GM12891 (cell line): ENCODE measurements around the gene KCNJ10.

Experiments
- PAX5 ChIP-seq: IDR thresholded peaks from 2 replicates; pipeline ENCODE4 v1.6.1; 2011; ENCODE audit warnings: low read length, moderate library complexity, mild to moderate bottlenecking; ENCODE audit not compliant: insufficient read depth, severe bottlenecking
- POLR2A ChIP-seq: IDR thresholded peaks from 2 replicates; pipeline ENCODE4 v1.6.1; 2011; ENCODE audit warnings: low read depth, low read length, control low read depth
- POLR2AphosphoS5 ChIP-seq: IDR thresholded peaks from 2 replicates; pipeline ENCODE4 v1.6.1; 2011; ENCODE audit warnings: low read depth, low read length, control low read depth
- TAF1 ChIP-seq: IDR thresholded peaks from 2 replicates; pipeline ENCODE4 v1.6.1; 2011; ENCODE audit warnings: low read depth, low read length, control low read depth

DNA sequence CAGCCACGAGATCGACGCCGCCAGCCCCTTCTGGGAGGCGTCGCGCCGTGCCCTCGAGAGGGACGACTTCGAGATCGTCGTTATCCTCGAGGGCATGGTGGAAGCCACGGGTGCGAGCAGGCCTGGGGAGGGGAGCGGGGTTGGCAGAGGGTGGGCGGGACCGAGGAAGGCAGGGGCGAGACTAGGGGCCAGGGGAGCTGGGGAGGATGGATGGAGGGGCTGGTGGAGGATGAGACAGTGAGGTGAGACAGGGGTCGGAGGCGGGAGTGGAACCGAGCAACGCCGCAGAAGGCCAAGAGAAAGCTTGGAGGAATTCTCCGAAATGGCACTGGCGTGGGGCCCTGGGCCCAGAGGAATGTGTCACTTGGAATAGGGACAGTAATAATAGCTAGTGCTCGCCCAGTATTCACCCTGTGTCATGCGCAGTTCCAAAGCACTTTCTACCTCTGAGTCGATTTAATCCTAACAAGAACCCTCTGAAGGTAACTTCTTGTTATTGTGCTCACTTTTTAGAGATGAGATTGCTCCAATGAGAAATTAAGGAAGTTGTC is 14.9 kb upstream of the KCNJ10 start:
- TF ChIP-seq POLR2AphosphoS5 (no peak), POLR2A (no peak), PAX5 (no peak), TAF1 (no peak)
